Activated effector memory CD4-positive, alpha-beta T cell treated with Interleukin-2 at 50 U/mL for 16 hours (primary cell): ENCODE measurements around the gene ARG2.
A peak's percentile ranks its signal among the peaks of the same experiment; 100 is the strongest.

Source experiments
- DNase-seq: peaks from one replicate; pipeline ENCODE4 v3.0.0-alpha.2; 2020

The ARG2 gene

DNA sequence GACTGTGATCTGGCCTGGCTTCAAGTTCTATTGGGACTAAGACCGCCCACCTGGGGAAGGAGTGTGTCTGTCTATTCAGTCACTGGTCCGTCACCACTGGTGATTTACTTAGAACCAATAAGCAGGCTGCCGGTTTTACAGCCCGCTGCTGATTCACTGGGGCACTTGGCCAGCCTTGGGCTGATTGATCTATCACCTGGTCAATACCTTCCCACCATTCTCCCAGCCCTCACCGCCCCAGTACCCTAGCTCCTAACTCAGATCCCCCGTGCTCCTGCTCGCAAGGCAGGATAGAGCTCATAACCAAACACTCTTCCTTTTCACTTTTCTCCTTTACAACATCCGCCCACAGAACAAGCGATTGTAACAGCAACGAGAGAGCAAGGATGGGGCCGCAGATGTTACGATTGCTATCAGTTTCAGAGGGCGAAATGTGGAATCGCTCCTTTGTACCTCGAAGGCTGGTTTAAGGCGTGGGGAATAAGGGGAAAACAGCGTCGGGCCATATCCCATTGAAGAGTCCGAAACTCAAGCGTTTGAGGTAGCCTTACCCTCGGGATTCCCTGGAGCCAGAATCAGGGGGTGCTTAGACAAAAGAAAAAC, 75.2 kb downstream of the ARG2 start:
- peak; percentile 40 for DNase-seq

GRCh38 chr14:67695394-67695949, 75.8 kb downstream of the ARG2 start, which contains the start of gene RDH11:
TSS of gene RDH11 (minus strand) at chr14:67695764. CDS start at chr14:67695703, 61 bp downstream.
- peak; percentile 74 for DNase-seq

DNA sequence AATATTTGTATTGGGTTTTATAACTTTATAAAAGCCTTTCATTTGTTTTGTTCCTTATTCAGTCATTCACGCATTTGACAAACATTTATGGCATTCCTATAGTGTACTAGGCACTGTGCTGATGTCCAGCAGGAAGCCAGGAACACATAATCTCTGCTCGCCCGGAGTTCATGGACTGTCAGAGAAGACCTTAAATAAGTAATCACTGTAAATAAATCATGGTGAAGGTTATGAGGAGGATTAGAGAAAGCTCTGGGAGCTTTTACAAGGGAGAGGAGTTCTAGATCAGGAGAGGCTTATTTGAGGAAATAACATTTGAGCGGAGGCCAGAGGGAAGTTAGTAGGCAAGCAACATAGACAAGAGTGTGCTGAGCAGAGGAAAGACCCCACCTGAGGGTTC, 77.3 kb downstream of the ARG2 start:
- DNase-seq, result no peak

GRCh38 chr14:67698179-67698578, 78.5 kb downstream of the ARG2 start:
- no peak for DNase-seq
